Stimulated activated CD8-positive, alpha-beta memory T cell treated with anti-CD3 and anti-CD28 coated beads, Interleukin-15, amount 100 ng/mL, for 48 hours (primary cell): ENCODE results near the gene CPEB3.

Experiments used
- DNase-seq, 2 donors: peaks; one replicate each; pipeline ENCODE4 v3.0.0-alpha.2; 2020; ENCODE audit warnings: low read depth in 2 of 2

The CPEB3 gene

GRCh38 chr10:92213049-92213448, 77.8 kb downstream of the CPEB3 start:
- no peak for DNase-seq

- DNase-seq = no peak
Observed at GRCh38 chr10:92208736-92209135, 82.1 kb downstream of the CPEB3 start.

DNA sequence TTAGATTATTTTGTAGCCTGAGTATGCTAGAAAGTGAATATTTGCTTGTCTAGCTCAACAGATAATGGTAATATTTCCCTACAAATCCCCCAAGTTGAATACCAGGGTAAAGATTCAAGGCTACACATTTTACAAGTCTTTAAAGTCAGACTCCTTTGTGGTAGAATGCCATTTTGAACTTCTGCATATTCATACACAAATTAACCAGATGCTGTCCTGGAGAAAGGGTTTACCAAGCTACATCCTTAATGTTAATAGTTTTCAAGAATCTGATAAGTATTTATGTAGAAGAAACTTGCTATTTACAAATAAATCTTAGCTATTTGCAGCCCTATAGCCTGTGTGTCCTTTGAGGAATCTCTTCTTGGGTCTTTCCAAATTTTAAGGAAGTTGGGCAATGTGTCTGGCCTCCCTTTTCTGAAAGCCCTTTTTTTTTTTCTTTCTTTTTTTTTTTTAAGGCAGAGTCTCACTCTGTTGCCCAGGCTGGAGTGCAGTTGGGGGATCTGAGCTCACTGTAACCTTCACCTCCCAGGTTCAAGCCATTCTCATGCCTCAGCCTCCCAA, 82.6 kb downstream of the CPEB3 start:
- no peak for DNase-seq

- no peak for DNase-seq
Observed at GRCh38 chr10:92207061-92207460, 83.8 kb downstream of the CPEB3 start.

DNA sequence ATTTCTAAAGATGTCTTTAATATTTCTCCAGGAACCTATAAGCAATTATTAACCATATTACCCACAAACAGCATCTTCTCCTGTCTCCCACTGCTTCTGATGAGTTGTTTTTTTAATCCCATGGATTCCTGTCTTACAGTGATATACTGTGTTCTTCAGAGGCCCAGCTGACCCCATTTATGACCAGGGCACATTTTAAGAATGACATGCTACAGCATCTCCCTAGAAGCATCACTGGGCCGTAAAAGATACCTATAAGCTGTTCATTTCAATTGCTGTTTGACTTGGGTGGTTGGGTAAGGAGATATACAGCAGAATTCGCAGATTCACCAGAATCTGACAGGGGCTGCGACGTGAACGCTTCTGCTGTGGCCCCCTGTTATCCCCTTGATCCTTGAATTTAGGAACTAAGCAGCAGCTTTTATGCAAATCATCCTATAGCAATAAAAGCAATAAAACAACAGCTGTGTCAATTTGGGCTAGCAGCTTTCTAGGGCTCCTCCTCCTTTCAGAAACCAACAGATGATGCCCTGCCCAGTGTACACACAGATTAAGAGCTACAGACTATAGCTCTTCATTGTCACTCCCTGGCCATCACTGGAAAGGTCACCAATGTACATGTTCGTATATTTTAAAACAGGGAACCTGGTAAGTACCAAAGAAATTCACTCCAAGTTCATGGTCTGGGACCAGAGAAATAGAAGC, 86.8 kb downstream of the CPEB3 start:
- DNase-seq = no peak

DNA sequence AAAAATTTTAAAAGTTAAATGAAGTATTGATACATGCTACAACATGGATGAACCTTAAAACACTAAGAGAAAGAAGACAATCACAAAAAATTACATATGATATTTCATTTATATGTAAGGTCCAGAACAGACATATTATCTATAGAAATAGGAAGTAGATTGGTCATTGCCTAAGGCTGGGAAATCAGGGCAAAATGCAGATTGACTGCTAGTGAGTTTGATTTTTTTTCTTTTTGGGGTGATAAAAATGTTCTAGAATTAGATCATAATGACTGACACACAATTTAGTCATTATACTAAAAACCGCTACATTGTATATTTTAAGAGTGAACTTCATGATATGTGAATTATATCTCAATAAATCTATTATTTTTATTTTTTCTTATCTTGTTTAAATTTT, 88.3 kb downstream of the CPEB3 start:
- no peak for DNase-seq

DNA sequence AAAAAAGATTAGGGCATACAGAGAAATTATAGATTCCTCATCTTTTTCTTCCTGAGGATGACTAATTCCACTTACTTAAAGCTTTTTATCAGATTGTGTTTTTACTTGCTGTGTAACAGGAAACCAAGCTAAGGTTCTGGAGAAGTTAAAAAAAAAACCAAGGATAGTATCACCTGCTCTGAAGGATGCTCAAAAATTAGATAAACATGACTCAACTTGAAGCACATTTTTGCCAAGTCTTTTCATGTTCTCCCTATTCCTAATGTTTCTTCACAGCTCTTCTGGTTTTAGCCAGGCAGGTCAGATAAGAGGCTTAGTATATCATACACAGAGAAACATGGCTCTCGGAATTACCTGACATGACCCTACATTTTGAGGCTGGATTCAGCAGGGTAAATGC, 90.3 kb downstream of the CPEB3 start:
- no peak for DNase-seq

DNA sequence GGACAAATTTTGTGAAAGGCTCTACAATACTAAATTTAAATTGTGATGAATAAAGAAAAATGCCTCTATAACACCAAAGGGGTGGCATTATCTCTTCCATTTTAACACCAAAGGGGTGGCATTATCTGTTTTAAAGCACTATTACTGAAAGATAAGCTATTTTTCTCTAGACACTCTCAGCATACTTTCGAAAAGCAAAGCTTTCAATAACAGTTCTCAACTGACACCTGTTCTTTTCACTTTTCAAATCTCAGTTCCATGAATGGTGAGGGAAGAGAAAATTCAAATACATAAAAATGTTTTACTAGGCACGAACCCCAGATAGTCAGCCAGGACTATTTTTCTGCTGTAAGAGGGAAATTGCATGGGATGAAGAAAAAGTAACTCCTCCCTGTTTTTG, 103.8 kb downstream of the CPEB3 start:
- no peak for DNase-seq

GRCh38 chr10:92184977-92185376, 105.9 kb downstream of the CPEB3 start:
- DNase-seq = no peak

DNA sequence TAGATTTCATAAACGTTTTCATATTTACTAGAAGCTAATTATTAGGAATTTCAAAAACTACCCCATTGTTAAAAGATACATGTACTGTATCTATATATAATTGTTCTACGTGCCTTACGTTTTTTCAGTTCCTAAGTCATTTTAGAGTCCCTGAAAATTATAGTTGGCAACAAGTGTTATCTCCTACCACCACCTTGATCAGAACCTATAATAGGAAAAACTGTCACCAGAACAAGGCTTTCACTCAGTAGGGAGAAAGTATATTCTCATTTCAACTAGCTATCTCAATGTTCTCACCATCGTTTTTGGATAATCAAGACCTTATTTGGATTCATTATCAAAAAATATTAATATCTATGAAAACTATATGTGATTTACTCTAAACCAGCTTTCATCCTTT, 107.7 kb downstream of the CPEB3 start:
- DNase-seq = no peak

DNA sequence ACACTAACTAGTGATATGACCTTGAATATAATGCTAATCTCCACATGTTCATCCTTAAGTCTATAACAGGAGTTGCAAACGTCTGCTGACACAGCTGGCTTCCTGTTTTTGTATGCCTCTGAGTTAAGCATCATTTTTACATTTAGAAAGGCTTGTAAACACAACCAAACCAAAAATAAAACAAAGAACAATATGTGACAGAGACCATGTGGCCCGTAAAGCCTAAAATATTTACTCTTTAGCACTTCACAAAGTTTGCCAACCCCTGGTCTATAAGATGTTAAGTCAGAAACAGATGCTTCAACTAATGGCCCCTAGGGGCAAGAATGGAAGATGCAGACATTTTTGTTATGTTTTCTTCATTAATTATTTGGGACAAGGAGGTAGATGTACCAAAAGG, 109.3 kb downstream of the CPEB3 start:
- DNase-seq = no peak

GRCh38 chr10:92180399-92180798, 110.5 kb downstream of the CPEB3 start:
- DNase-seq = no peak

DNA sequence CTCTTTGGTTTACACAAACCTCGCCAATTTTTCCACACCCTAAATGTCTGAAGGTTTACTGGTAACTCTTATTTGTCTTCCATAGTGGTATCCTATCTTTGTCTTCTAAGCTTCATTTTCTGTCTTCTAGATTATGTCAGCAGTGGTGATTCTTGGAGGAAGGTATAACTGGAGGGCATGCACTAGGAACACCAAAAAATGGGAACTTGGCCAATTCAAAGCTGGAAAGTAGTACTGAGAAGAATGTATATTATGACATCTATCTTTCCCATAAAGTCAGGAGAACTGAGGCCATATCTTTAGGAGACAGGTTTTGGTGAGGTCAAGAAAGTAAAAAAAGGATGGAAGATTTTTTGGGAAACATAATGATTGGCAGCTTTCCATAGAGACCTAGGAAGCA, 113.3 kb downstream of the CPEB3 start:
- DNase-seq = no peak

DNA sequence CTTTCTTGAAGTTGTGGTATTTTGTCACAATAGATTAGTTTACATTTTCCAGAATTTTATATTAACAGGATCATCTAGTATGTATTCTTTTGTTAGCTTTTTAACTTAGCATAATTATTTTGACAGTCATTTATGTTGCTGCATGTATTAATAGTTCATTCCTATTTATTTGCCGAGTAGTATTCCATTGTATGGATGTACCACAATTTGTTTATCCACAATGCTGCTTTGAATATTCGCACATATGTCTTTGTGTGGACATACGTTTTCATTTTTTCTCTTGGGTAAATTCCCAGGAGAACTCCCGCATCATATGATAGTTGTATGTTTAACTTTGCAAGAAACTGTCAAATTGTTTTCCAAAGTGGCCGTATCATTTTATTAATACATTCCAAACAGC, 115.7 kb downstream of the CPEB3 start:
- no peak for DNase-seq

- DNase-seq = no peak
Observed at GRCh38 chr10:92173996-92174395, 116.9 kb downstream of the CPEB3 start.

DNA sequence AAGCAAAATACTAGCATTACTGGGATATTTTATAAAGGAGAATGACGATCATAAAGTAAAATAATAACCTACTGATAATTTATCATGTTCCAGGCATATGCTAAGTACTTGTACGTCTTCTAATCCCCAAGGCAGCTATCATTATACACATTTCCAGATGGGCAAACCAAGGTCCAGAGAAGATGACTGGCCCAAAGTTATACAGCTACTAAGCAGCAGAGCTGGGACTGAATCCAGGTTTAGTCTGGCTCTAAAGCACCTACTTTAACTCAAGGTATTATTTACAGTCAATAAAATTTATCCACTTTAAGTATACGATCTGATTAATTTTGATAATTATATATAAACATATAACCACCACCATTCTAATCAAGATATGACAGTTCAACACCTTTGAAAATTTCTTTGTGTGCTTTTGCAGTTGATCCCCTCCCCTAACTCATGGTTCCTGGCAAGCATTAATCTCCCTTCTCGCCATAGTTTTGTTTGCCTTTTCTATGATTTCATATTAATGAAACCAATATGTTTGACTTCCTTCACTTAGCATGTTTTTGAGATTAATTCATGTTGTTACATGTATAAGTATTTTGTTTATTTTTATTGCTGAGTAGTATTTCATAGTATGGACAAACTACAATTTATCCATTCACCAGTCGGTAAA, 126.7 kb downstream of the CPEB3 start:
- no peak for DNase-seq

GRCh38 chr10:92162541-92162940, 128.3 kb downstream of the CPEB3 start:
- no peak for DNase-seq

DNA sequence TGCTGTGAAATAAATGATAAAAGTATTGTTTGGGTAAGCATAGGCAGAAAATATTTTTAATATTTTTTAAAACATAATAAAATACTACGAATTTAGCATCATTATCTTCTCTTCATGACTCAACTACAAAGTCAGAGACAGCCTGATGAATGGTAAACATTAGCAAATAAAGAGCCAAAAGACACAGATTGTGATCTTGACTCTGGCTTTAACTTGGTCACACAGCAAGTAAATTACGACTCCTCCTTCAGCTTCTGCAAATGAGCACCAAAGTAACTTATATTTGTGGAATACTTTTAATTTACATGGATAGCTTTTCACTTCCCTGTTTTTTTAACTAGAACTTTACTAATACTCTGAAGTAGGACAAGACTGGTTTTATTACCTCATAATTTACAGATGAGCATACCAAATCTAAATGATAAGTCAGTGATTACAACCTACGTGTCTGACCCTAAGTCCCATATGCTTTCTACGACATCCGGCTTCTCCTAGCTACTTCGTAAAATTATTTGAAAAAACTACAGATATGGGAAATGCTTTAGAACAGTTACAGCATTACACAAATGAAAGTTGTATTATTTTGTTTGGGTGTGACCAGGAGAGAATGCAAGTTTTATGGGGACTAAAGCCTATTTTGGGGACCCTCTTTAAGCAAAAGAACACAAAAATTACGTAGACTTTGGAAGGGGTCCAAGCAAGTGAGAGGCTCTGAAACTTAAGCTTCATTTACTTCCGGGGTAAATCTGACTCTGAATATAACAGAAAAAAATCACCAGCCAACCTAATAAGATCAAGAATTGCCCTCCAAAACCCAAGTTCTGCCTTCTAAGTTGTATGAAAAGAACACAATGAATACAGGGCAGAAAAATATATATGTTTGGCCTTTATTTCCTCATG, 133.8 kb downstream of the CPEB3 start:
- DNase-seq = no peak

DNA sequence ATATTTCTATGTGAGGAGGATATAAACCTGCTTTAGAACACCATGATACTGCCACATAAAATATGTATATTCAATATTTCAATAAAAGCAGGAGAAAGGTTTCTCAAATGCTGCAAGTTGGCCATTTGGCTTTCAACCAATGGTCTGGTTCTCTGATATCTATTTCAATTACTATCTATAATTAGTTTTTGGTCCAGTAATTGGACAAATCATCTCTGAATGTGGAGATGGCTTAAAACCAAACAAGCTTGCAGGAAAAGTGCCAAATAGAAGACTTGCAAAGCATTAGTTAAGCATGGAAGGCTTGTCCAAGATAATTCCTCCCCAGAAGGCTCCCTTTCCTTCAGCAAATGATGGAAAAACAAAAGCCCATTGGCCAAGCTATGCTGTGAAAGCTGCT, 140.1 kb downstream of the CPEB3 start:
- no peak for DNase-seq

GRCh38 chr10:92149261-92149660, 141.6 kb downstream of the CPEB3 start:
- DNase-seq = no peak

GRCh38 chr10:92146781-92147180, 144.1 kb downstream of the CPEB3 start:
- no peak for DNase-seq

- no peak for DNase-seq
Observed at GRCh38 chr10:92146107-92146506, 144.8 kb downstream of the CPEB3 start.
